HepG2 (cell line): ENCODE data around the gene CHST3. TPM values are rescaled to one million over a fixed set of nuclear protein-coding genes. Genes with fewer than 3 reads are reported as not detected.

ENCODE experiments used
- AHR ChIP-seq: IDR thresholded peaks from 2 replicates; pipeline ENCODE4 v1.6.1; 2018; ENCODE audit warnings: missing genetic modification reagents, missing compliant biosample characterization
- ATAD3A ChIP-seq: sonication (generic); formaldehyde crosslinking; IDR thresholded peaks from 2 replicates; pipeline ENCODE4 v1.4.0; 2020; ENCODE audit warnings: missing genetic modification reagents
- EHMT2 ChIP-seq: fragments of 200-600 bp; sonication (generic); IDR thresholded peaks from 2 replicates; pipeline ENCODE4 v1.7.0; 2017; ENCODE audit warnings: antibody characterized with exemption, low read depth, low read length, borderline replicate concordance
- FOXC1 ChIP-seq: sonication (generic); formaldehyde crosslinking; IDR thresholded peaks from 2 replicates; pipeline ENCODE4 v1.8.0; 2022; ENCODE audit warnings: mild to moderate bottlenecking, missing genetic modification reagents, borderline replicate concordance
- GATAD2A ChIP-seq: IDR thresholded peaks from 2 replicates; pipeline ENCODE4 v1.6.1; 2016
- HES4 ChIP-seq: sonication (generic); formaldehyde crosslinking; IDR thresholded peaks from 2 replicates; pipeline ENCODE4 v1.9.0; 2021; ENCODE audit warnings: mild to moderate bottlenecking, missing genetic modification reagents, borderline replicate concordance
- IRF1 ChIP-seq: sonication (generic); formaldehyde crosslinking; IDR thresholded peaks from 2 replicates; pipeline ENCODE4 v1.4.0; 2020; ENCODE audit warnings: low read depth, mild to moderate bottlenecking, missing genetic modification reagents
- IRF2 ChIP-seq: IDR thresholded peaks from 2 replicates; pipeline ENCODE4 v1.6.1; 2018; ENCODE audit warnings: missing genetic modification reagents, missing compliant biosample characterization
- KDM1A ChIP-seq: IDR thresholded peaks from 2 replicates; pipeline ENCODE4 v1.6.1; 2016; ENCODE audit warnings: missing compliant biosample characterization
- MYC ChIP-seq: sonication (generic); formaldehyde crosslinking; IDR thresholded peaks from 2 replicates; pipeline ENCODE4 v1.9.0; 2021; ENCODE audit warnings: missing genetic modification reagents, borderline replicate concordance
- NFYC ChIP-seq: IDR thresholded peaks from 2 replicates; pipeline ENCODE4 v1.6.1; 2016; ENCODE audit warnings: missing genetic modification reagents, missing compliant biosample characterization
- POGZ ChIP-seq: sonication (generic); formaldehyde crosslinking; IDR thresholded peaks from 2 replicates; pipeline ENCODE4 v1.4.0; 2020; ENCODE audit warnings: mild to moderate bottlenecking, missing genetic modification reagents
- ZBTB44 ChIP-seq: sonication (generic); formaldehyde crosslinking; IDR thresholded peaks from 2 replicates; pipeline ENCODE4 v1.4.0; 2020; ENCODE audit warnings: missing genetic modification reagents
- ZMYM3 ChIP-seq: sonication (generic); formaldehyde crosslinking; IDR thresholded peaks from 2 replicates; pipeline ENCODE4 v1.5.1; 2020; ENCODE audit warnings: mild to moderate bottlenecking, missing genetic modification reagents
- ZNF101 ChIP-seq: sonication (generic); formaldehyde crosslinking; IDR thresholded peaks from 2 replicates; pipeline ENCODE4 v1.4.0; 2020; ENCODE audit warnings: mild to moderate bottlenecking, low read depth, missing genetic modification reagents, borderline replicate concordance
- ZNF501 ChIP-seq: sonication (generic); formaldehyde crosslinking; IDR thresholded peaks from 2 replicates; pipeline ENCODE4 v1.5.1; 2020; ENCODE audit warnings: mild to moderate bottlenecking, moderate library complexity, missing genetic modification reagents
- ZNF569 ChIP-seq: sonication (generic); formaldehyde crosslinking; IDR thresholded peaks from 2 replicates; pipeline ENCODE4 v1.5.0; 2020; ENCODE audit warnings: mild to moderate bottlenecking, missing genetic modification reagents, moderate library complexity, borderline replicate concordance
- ZSCAN31 ChIP-seq: sonication (generic); formaldehyde crosslinking; IDR thresholded peaks from 2 replicates; pipeline ENCODE4 v1.5.0; 2020; ENCODE audit warnings: low read depth, mild to moderate bottlenecking, missing genetic modification reagents
- polyA plus RNA-seq, 8 experiments: library from polyadenylated mRNA; depleted of rRNA in 3 of 8; stranded (reverse) in 7 of 8; unstranded in 1 of 8; fragments of >200 nt; fragmentation: Illumina TruSeq in 4 of 8; extraction: Trizol in 4 of 8; gene quantifications; 2 replicates each; pipeline versions ENCODE4 v1.2.1 to v1.2.3, GENCODE V29; 2011 to 2016; ENCODE audit warnings: low read depth in 4 of 8, missing spikeins in 1 of 8, mixed read lengths in 1 of 8; ENCODE audit not compliant: insufficient read depth in 1 of 8
- total RNA-seq, 5 experiments: library from RNA; depleted of rRNA; stranded (reverse); fragments of >200 nt; fragmentation: Illumina TruSeq; extraction: Trizol; gene quantifications; 2 replicates each; pipeline ENCODE4 v1.2.3, GENCODE V29; 2016; ENCODE audit warnings: low read depth in 1 of 5
- TF ChIP-seq, protein P1 (sequence below): sonication (generic); formaldehyde crosslinking; IDR thresholded peaks from 2 replicates; pipeline ENCODE4 v1.5.0; 2020; ENCODE audit warnings: missing genetic modification reagents, mild to moderate bottlenecking, borderline replicate concordance
- TF ChIP-seq, protein P2 (sequence below): sonication (generic); formaldehyde crosslinking; IDR thresholded peaks from 2 replicates; pipeline ENCODE4 v1.9.0; 2021; ENCODE audit warnings: missing genetic modification reagents, mild to moderate bottlenecking, borderline replicate concordance
- TF ChIP-seq, protein P3 (sequence below): sonication (generic); formaldehyde crosslinking; IDR thresholded peaks from 2 replicates; pipeline ENCODE4 v1.4.0; 2020; ENCODE audit warnings: missing genetic modification reagents, low read depth, mild to moderate bottlenecking, borderline replicate concordance

CHST3 gene
- total and polyA plus RNA-seq, 2 of the 13 experiments (the other 11 are each of a cell fraction or from before 2014, with no cell fraction given) = 7.2 to 18.7 TPM

- TF ChIP-seq ZMYM3 = peak; percentile 68; the same call in 1 of the 2 replicates
- TF ChIP-seq ZNF501 (CRISPR knock-in tag) = peak; percentile 70
- TF ChIP-seq, protein P1, sequence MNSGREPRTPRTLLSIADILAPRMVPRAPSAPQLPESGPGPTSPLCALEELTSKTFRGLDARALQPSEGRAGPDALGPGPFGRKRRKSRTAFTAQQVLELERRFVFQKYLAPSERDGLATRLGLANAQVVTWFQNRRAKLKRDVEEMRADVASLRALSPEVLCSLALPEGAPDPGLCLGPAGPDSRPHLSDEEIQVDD (CRISPR knock-in tag) = 0 out of 2 replicates have a peak, but pooled peaks have one; percentile 41
- TF ChIP-seq IRF1 = no peak
- TF ChIP-seq ATAD3A = no peak
- TF ChIP-seq ZBTB44 (CRISPR knock-in tag) = no peak
- TF ChIP-seq NFYC (CRISPR knock-in tag) = no peak
- 0 out of 2 replicates have a peak, but pooled peaks have one; percentile 19 for TF ChIP-seq KDM1A (CRISPR knock-in tag)
- no peak for TF ChIP-seq HES4
- TF ChIP-seq GATAD2A (CRISPR knock-in tag) = peak; percentile 58
- TF ChIP-seq EHMT2 = no peak
- TF ChIP-seq AHR (CRISPR knock-in tag) = no peak; the same call in 1 of the 2 replicates
- no peak; the same call in 1 of the 2 replicates for TF ChIP-seq ZSCAN31
- peak; percentile 68; the same call in 1 of the 2 replicates for TF ChIP-seq IRF2
- TF ChIP-seq ZNF569 = no peak
- peak; percentile 49; the same call in 1 of the 2 replicates for TF ChIP-seq POGZ (CRISPR knock-in tag)
- TF ChIP-seq, protein P2, sequence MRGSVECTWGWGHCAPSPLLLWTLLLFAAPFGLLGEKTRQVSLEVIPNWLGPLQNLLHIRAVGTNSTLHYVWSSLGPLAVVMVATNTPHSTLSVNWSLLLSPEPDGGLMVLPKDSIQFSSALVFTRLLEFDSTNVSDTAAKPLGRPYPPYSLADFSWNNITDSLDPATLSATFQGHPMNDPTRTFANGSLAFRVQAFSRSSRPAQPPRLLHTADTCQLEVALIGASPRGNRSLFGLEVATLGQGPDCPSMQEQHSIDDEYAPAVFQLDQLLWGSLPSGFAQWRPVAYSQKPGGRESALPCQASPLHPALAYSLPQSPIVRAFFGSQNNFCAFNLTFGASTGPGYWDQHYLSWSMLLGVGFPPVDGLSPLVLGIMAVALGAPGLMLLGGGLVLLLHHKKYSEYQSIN (CRISPR knock-in tag) = no peak
- TF ChIP-seq FOXC1 (CRISPR knock-in tag) = no peak
- TF ChIP-seq, protein P3, sequence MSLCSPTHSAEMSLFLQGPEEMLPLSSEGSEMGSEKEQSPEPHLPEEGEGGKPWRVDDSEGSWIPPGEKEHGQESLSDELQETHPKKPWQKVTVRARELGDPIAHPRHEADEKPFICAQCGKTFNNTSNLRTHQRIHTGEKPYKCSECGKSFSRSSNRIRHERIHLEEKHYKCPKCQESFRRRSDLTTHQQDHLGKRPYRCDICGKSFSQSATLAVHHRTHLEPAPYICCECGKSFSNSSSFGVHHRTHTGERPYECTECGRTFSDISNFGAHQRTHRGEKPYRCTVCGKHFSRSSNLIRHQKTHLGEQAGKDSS (CRISPR knock-in tag) = peak; percentile 42; the same call in 1 of the 2 replicates
- no peak for TF ChIP-seq ZNF101 (CRISPR knock-in tag)
- TF ChIP-seq MYC (CRISPR knock-in tag) = peak; percentile 87
These were observed 80.3 kb downstream of the CHST3 start (continued) for GRCh38 chr10:72044417-72045041.
